Keratinocyte (primary cell): ENCODE measurements around the gene RNF150.

Experiments used
- EZH2 ChIP-seq: IDR thresholded peaks from one replicate; pipeline ENCODE4 v1.6.1; 2012; ENCODE audit warnings: inconsistent platforms, mild to moderate bottlenecking, low read length, moderate library complexity
- TF ChIP-seq, protein P1 (sequence below), 3 experiments: IDR thresholded peaks in 1 of 3; conservative IDR thresholded peaks in 1 of 3; optimal IDR thresholded peaks in 1 of 3; 2 replicates in 2 of 3; 3 replicates in 1 of 3; pipeline versions ENCODE3 to v1.5.1; 2011; ENCODE audit warnings: low read length in 3 of 3, mild to moderate bottlenecking in 3 of 3, moderate library complexity in 2 of 3, control low read depth in 1 of 3, inconsistent platforms in 1 of 3; ENCODE audit not compliant: insufficient read depth in 2 of 3; ENCODE audit errors: extremely low read depth in 1 of 3

DNA sequence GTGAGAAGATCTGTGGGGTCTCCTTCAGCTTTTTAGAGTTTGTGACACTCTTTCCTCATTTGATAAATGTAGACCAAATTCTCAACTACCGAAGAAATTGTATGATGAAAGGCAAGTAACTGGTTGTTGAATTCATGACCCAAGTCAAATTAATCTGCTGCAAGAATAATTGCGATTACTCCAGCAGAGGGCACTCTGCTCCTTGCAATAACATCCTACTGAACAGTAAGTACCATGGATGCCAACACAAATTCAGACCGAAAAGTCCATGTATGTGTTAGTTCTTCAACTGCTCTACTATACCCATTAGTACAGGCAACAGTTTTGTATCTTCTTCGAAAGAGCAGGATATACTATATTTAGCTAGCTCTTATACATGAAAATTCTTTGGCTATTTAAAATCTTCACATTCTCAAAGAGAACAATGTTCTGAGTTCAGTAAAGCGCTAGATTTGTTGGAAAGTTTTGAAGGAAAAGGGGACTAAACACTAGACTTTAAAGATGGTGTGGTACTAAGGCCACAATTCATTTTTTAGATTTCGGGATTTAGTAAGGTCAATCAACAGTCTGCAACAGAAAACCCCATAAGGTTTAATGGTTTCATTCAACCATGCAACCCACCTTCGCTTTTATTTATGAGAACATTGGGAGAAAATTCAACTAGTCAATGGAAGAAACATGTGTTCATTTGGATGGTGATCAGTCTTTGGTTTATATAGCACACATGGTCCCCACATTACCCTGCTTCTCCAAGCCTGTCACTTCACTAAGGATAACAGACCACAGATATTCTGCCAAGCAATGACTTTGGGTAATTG is 271.7 kb downstream of the RNF150 start:
- TF ChIP-seq, protein P1, sequence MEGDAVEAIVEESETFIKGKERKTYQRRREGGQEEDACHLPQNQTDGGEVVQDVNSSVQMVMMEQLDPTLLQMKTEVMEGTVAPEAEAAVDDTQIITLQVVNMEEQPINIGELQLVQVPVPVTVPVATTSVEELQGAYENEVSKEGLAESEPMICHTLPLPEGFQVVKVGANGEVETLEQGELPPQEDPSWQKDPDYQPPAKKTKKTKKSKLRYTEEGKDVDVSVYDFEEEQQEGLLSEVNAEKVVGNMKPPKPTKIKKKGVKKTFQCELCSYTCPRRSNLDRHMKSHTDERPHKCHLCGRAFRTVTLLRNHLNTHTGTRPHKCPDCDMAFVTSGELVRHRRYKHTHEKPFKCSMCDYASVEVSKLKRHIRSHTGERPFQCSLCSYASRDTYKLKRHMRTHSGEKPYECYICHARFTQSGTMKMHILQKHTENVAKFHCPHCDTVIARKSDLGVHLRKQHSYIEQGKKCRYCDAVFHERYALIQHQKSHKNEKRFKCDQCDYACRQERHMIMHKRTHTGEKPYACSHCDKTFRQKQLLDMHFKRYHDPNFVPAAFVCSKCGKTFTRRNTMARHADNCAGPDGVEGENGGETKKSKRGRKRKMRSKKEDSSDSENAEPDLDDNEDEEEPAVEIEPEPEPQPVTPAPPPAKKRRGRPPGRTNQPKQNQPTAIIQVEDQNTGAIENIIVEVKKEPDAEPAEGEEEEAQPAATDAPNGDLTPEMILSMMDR (optimal IDR thresholded peaks at IDR 0.05 in 1 of 3, IDR thresholded peaks at IDR 0.05 in 1 of 3, conservative IDR thresholded peaks at IDR 0.05 in 1 of 3; ENCODE audit: extremely low read depth in 1 of 3, insufficient read depth in 2 of 3, low read length in 3 of 3): peak; percentile 59 to 73 (median 65)
- TF ChIP-seq EZH2: no peak
